ENCODE measurements around the gene IKZF1.
A peak's percentile ranks its signal among the peaks of the same experiment; 100 is the strongest.

The IKZF1 gene

GRCh38 chr7:50376056-50376820 is 71.7 kb downstream of the IKZF1 start:
- no peak for DNase-seq (ENCODE audit: low spot score)

- DNase-seq (ENCODE audit: low spot score): no peak
Observed at GRCh38 chr7:50377356-50377755, 72.8 kb downstream of the IKZF1 start.

- no peak for DNase-seq (ENCODE audit: low spot score)
Observed at GRCh38 chr7:50379082-50379481, 74.6 kb downstream of the IKZF1 start.

- no peak for DNase-seq (ENCODE audit: low spot score)
Observed at GRCh38 chr7:50379539-50379938, 75.0 kb downstream of the IKZF1 start.

GRCh38 chr7:50382455-50382854 is 77.9 kb downstream of the IKZF1 start:
- no peak for DNase-seq (ENCODE audit: low spot score)

GRCh38 chr7:50387351-50387750 is 82.8 kb downstream of the IKZF1 start:
- no peak for DNase-seq (ENCODE audit: low spot score)

GRCh38 chr7:50389961-50390360 is 85.4 kb downstream of the IKZF1 start:
- no peak for DNase-seq (ENCODE audit: low spot score)

DNA sequence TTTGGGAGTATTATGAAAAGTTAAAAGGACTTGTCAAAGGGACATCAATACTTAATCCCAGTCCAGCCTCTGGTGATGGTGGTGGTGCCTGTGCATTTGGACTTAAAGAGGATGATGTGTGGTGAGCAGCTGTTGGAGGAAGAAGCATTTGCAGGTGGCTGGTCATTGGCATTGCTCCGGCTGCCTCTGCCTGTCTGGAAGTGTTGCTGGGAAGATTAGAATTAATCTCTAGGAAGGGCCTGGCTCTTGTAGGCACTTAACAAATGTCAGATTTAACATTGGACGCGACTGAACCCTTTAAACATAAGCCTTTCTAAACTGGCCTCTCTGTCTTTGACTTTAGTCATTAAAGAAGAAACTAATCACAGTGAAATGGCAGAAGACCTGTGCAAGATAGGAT is 86.9 kb downstream of the IKZF1 start:
- no peak for DNase-seq (ENCODE audit: low spot score)

DNA sequence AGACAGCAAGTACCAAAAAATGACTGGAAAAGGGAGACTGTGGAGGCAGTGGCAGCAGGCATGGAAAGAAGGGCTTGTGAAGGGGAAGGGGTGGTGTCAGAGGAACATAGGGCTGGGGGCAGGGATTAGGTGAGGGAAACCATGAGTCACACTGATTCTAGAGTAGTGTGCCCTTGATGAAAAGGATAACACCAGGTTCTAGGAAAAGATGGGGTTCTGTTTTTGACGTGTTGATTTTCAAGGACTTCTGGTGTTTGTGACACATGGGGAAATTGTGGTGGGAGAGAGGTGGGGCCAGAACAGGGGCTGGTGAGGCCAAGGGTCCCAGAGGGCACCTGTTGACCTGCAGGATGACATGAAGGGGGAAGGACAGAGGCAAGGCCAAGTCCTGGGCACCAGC is 88.6 kb downstream of the IKZF1 start:
- no peak for DNase-seq (ENCODE audit: low spot score)

DNA sequence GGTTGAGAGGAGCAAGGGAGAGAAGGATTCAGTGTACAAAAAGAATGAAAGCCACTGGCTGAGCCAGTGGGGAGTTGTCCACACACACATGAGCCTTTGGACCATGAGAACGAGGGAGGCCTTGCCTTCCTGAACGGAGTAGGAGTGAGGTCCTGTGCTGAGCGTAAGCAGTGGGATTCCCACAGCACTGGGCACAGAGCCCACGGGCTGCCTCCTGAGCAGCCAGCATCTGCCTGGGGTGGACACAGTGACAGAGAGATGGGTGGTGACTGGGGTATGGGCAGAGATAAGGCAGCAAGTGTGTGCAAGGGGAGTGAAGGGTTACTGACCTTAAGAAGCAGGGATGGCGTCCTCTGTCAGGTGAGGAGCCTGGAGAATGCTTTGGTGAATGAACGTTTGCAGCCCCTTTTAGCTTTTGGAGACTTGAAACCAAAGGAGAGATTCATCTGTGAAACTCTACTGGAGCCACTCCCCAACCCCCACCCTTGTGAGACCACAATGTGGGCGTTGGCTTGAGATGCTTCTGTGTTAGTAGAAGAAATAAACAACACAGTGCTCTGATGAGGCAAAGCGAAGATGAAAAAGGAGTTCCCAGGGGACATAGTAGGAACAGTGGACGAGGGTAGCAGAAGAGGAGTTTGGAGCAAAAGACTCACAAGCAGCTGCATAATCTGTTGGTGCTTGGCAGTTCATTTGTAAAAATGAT is 89.2 kb downstream of the IKZF1 start:
- no peak for DNase-seq (ENCODE audit: low spot score)

- peak; percentile 30 for DNase-seq (ENCODE audit: low spot score)
Observed at GRCh38 chr7:50394315-50394714, 89.8 kb downstream of the IKZF1 start.

DNA sequence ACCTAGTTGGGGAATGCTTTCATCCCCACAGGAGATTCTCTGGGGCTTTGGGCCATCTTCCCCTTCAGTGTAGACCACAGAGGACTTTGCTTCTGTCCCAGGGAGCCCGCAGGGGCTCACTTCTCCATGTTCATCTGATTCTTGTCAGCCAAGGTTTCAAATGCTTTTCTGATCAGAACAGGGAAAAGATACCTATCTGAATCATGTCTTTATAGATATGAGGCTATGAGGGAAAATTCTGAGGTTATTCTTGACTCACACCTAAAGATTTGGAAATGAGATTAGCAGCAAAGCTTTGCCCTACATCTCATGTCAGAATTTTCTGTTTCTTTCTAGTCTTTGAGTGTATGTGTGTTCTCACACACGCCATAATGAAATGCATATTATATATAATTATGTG is 92.3 kb downstream of the IKZF1 start:
- no peak for DNase-seq (ENCODE audit: low spot score)

GRCh38 chr7:50397320-50397970 is 92.9 kb downstream of the IKZF1 start:
- no peak for DNase-seq (ENCODE audit: low spot score)

- DNase-seq (ENCODE audit: low spot score): no peak
Observed at GRCh38 chr7:50397971-50398324, 93.4 kb downstream of the IKZF1 start.

- DNase-seq (ENCODE audit: low spot score): no peak
Observed at GRCh38 chr7:50399206-50399605, 94.7 kb downstream of the IKZF1 start.

- no peak for DNase-seq (ENCODE audit: low spot score)
Observed at GRCh38 chr7:50399635-50400034, 95.1 kb downstream of the IKZF1 start.

DNA sequence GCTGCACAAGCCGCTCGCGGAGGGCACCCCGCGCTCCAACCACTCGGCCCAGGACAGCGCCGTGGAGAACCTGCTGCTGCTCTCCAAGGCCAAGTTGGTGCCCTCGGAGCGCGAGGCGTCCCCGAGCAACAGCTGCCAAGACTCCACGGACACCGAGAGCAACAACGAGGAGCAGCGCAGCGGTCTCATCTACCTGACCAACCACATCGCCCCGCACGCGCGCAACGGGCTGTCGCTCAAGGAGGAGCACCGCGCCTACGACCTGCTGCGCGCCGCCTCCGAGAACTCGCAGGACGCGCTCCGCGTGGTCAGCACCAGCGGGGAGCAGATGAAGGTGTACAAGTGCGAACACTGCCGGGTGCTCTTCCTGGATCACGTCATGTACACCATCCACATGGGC is 95.6 kb downstream of the IKZF1 start:
- no peak for DNase-seq (ENCODE audit: low spot score)

- DNase-seq (ENCODE audit: low spot score): no peak
Observed at GRCh38 chr7:50404392-50404791, 99.9 kb downstream of the IKZF1 start.

DNA sequence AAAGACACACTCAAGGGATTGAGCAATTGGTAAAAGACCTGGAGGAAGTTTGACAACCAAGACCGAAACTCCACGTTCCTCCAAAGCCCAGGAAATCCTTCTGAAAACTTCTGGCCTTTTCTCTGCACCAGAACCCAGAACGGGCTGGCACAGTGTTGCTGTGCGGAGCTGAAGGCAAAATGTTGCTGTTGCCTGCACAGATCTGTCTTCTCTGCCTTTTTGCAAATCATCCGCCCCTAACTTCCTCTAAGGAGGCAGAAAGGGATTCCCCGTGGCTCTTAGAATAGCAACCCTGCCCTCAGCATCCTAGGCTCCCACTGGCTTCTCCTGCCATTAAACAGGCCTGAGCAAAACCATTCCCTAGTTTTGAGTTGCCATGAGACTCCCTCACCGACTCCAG is 100.7 kb downstream of the IKZF1 start:
- DNase-seq (ENCODE audit: low spot score): no peak

- no peak for DNase-seq (ENCODE audit: low spot score)
Observed at GRCh38 chr7:50406935-50407334, 102.4 kb downstream of the IKZF1 start.

GRCh38 chr7:50409856-50410745 is 105.6 kb downstream of the IKZF1 start:
- no peak for DNase-seq (ENCODE audit: low spot score)

- DNase-seq (ENCODE audit: low spot score): no peak
Observed at GRCh38 chr7:50411332-50411731, 106.8 kb downstream of the IKZF1 start.

All from left forelimb (tissue), 1 donor.